OCI-LY7 (cell line): Measurements from ENCODE around the gene TCL1A. TPM values are rescaled to one million over a fixed set of nuclear protein-coding genes. Genes with fewer than 3 reads are reported as not detected.

Source experiments
- BruUV-seq: library from RNA; stranded (reverse); fragments of 400-500 nt; replicated peaks from 2 replicates; lab custom pipeline; 2021; lab: Mats Ljungman, UMichigan
- CTCF ChIA-PET: fragments of 300-600 bp; sonication (Branson Sonifier 250); formaldehyde crosslinking; loops from one replicate; lab custom pipeline; 2022; ENCODE audit warnings: antibody characterized with exemption; ENCODE audit not compliant: unreplicated experiment; lab: Charles Lee
- POLR2A ChIA-PET: fragments of 300-600 bp; sonication (Branson Sonifier 250); formaldehyde crosslinking; loops from one replicate; lab custom pipeline; 2022; ENCODE audit warnings: antibody characterized with exemption; lab: Charles Lee
- DNase-seq: peaks from one replicate; pipeline ENCODE4 v3.0.0-alpha.2; 2015; ENCODE audit warnings: low spot score
- H2AFZ ChIP-seq: fragments of 200-600 bp; sonication (generic), shearing (Covaris generic); 2 replicates; pipeline ENCODE4 v1.6.1; 2014; ENCODE audit warnings: mild to moderate bottlenecking, antibody characterized with exemption, low read length, moderate library complexity
- H3K27ac ChIP-seq: fragments of 200-600 bp; sonication (generic); 2 replicates; pipeline ENCODE4 v1.5.1; 2014; ENCODE audit warnings: mixed run types, low read depth, mild to moderate bottlenecking, moderate library complexity, low read length, inconsistent platforms; ENCODE audit not compliant: poor library complexity, severe bottlenecking
- H3K36me3 ChIP-seq: fragments of 200-600 bp; sonication (generic); 2 replicates; pipeline ENCODE4 v1.6.1; 2014; ENCODE audit warnings: mild to moderate bottlenecking, antibody characterized with exemption, low read length, moderate library complexity, mixed read lengths; ENCODE audit not compliant: insufficient read depth
- H3K4me1 ChIP-seq: fragments of 200-600 bp; sonication (generic); 2 replicates; pipeline ENCODE4 v1.5.1; 2014; ENCODE audit warnings: mild to moderate bottlenecking, low read length; ENCODE audit not compliant: insufficient read depth, poor library complexity, severe bottlenecking
- H3K4me2 ChIP-seq: fragments of 200-600 bp; sonication (generic); 2 replicates; pipeline ENCODE4 v1.6.1; 2014; ENCODE audit warnings: mild to moderate bottlenecking, low read length
- H3K4me3 ChIP-seq: fragments of 200-600 bp; sonication (generic); 2 replicates; pipeline ENCODE4 v1.5.1; 2014; ENCODE audit warnings: mild to moderate bottlenecking, low read depth, low read length; ENCODE audit not compliant: poor library complexity, severe bottlenecking
- H3K79me2 ChIP-seq: fragments of 200-600 bp; sonication (generic); 2 replicates; pipeline ENCODE4 v1.6.1; 2016; ENCODE audit warnings: low read depth, mild to moderate bottlenecking, low read length, moderate library complexity, mixed read lengths; ENCODE audit not compliant: insufficient read depth
- H3K9me2 ChIP-seq: fragments of 200-600 bp; sonication (generic); 2 replicates; pipeline ENCODE4 v1.6.1; 2016; ENCODE audit warnings: mild to moderate bottlenecking, low read length, mixed read lengths; ENCODE audit not compliant: insufficient read depth
- H3K9me3 ChIP-seq: fragments of 200-600 bp; sonication (generic); 2 replicates; pipeline ENCODE4 v1.6.1; 2014; ENCODE audit warnings: mild to moderate bottlenecking, mixed run types, low read length, mixed read lengths
- H4K20me1 ChIP-seq: fragments of 200-600 bp; sonication (generic); 2 replicates; pipeline ENCODE4 v1.6.1; 2014; ENCODE audit warnings: mild to moderate bottlenecking, antibody characterized with exemption, low read length, moderate library complexity, mixed read lengths; ENCODE audit not compliant: insufficient read depth
- EZH2phosphoT487 ChIP-seq: fragments of 200-600 bp; sonication (generic); IDR thresholded peaks from 2 replicates; pipeline ENCODE4 v1.6.1; 2018; ENCODE audit warnings: low read depth, borderline replicate concordance, mild to moderate bottlenecking, mixed run types, antibody characterized with exemption, low read length, moderate library complexity, mixed read lengths
- intact Hi-C: fragments of 100-400 bp; cut with micrococcal nuclease; formaldehyde crosslinking; loops from one replicate; pipeline ENCODE4 v1.10.0; 2022; ENCODE audit not compliant: unreplicated experiment
- total RNA-seq, 2 experiments: library from RNA; depleted of rRNA in 1 of 2; stranded (reverse); fragments of >200 nt in 1 of 2; shearing (Covaris generic) in 1 of 2; gene quantifications; 2 replicates each; pipeline ENCODE4 v1.2.3, GENCODE V29; 2014 to 2022
- TF ChIP-seq, protein P1 (sequence below): fragments of 200-600 bp; sonication (generic); conservative IDR thresholded peaks from 2 replicates; pipeline ENCODE4 v1.5.1; 2014; ENCODE audit warnings: mild to moderate bottlenecking, antibody characterized with exemption, low read length, moderate library complexity, mixed read lengths

The TCL1A gene
- total RNA-seq, 2 experiments from 2014 or later, result 574 to 1,441 TPM

DNA sequence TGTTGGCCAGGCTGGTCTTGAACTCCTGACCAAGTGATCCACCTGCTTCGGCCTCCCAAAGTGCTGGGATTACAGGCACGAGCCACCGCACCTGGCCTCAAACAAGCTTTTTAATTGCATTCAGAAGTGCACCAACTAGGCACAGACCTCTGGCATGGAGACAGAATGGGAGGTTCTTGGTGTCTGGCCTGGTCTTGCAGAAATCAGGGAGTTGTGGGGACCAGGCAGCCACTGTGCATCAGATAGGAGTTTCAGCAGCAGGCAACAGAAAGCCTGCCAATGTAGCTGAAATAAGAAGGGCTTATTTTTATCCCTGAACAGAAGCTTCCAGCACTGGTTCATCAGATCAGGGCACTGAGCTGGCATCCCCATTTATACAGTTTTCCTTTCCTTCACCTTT lies 49.9 kb downstream of the TCL1A start:
- H3K27ac ChIP-seq, result peak overlapping the region; percentile 98
- peaks cover 10% of the 10 kb centered on the region for H3K36me3 ChIP-seq
- H3K4me2 ChIP-seq, result peak overlapping the region; percentile 79
- H4K20me1 ChIP-seq, result no peaks in the 10 kb centered on the region
- peaks cover 99% of the 10 kb centered on the region for H3K4me1 ChIP-seq
- ChIA-PET POLR2A (interaction anchor here (0.6 to 13.1 kb wide), 12 partner anchors 10 to 729 kb away, joined by 3 to 235 read pairs (median 15); partner anchors contain the start of genes TCL1A and TCL1B), CTCF (interaction anchor here (0.6 to 5.3 kb wide), 7 partner anchors 8 to 57 kb away, joined by 3 to 26 read pairs (median 5); no protein-coding TSS in a partner anchor)
- no peak overlapping the region for H2AFZ ChIP-seq
- H3K79me2 ChIP-seq, result peaks cover 9% of the 10 kb centered on the region; the same call in 1 of the 2 replicates
- no peak for DNase-seq
- intact Hi-C loops, result loop anchor here (1.0 to 10.0 kb wide), 4 partner anchors 49 to 1709 kb away; no protein-coding TSS in a partner anchor
- no TSS peak for BruUV-seq
- H3K9me3 ChIP-seq, result no peaks in the 10 kb centered on the region
- H3K4me3 ChIP-seq, result peak overlapping the region; percentile 60
- TF ChIP-seq EZH2phosphoT487, result no peak
- TF ChIP-seq, protein P1, sequence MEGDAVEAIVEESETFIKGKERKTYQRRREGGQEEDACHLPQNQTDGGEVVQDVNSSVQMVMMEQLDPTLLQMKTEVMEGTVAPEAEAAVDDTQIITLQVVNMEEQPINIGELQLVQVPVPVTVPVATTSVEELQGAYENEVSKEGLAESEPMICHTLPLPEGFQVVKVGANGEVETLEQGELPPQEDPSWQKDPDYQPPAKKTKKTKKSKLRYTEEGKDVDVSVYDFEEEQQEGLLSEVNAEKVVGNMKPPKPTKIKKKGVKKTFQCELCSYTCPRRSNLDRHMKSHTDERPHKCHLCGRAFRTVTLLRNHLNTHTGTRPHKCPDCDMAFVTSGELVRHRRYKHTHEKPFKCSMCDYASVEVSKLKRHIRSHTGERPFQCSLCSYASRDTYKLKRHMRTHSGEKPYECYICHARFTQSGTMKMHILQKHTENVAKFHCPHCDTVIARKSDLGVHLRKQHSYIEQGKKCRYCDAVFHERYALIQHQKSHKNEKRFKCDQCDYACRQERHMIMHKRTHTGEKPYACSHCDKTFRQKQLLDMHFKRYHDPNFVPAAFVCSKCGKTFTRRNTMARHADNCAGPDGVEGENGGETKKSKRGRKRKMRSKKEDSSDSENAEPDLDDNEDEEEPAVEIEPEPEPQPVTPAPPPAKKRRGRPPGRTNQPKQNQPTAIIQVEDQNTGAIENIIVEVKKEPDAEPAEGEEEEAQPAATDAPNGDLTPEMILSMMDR, result no peak
- no peaks in the 10 kb centered on the region for H3K9me2 ChIP-seq

DNA sequence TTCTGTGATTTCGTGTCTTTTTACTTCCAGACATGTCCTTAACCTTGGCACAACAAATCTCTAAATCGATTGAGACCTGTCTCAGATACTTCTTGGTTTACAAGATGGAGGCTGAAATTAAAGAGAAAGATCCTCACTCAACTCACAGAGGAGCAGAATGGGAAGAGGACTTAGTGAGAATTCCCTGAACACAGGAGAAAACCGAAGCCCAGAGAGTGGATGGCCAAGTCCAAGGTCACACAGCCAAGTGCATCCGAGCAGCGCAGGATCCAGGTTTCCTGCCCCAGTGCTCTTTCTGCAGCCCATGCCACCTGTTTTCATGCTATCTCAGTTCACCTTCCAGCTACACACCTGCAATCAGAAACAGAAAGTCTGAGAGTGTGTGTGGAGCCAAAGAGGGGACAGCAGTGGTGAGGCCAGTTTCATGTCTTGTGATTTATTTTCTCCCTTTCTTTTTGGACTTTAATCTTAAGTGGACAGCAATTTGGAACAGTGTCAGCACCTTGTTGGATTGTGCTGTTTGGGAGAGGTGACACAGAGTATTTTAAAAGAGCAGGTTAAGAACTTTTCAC lies 50.6 kb downstream of the TCL1A start:
- Histone ChIP-seq H3K27ac (peak overlapping the region; percentile 98), H3K9me2 (no peaks in the 10 kb centered on the region), H2AFZ (peak overlapping the region; percentile 81; the same call in 1 of the 2 replicates), H3K79me2 (peaks cover 9% of the 10 kb centered on the region; the same call in 1 of the 2 replicates), H3K9me3 (no peaks in the 10 kb centered on the region), H3K4me1 (peaks cover 97% of the 10 kb centered on the region), H4K20me1 (no peaks in the 10 kb centered on the region), H3K36me3 (0 out of 2 replicates have a peak, but pooled peaks cover 4% of the 10 kb centered on the region), H3K4me2 (peak overlapping the region; percentile 79), H3K4me3 (peak overlapping the region; percentile 48)
- TF ChIP-seq, protein P1, result no peak
- no peak for TF ChIP-seq EZH2phosphoT487
- no TSS peak for BruUV-seq
- intact Hi-C loops, result loop anchor here (10.0 kb wide), 2 partner anchors 199 to 1709 kb away; no protein-coding TSS in a partner anchor
- ChIA-PET POLR2A (interaction anchor here (0.6 to 13.1 kb wide), 12 partner anchors 9 to 828 kb away, joined by 3 to 235 read pairs (median 8); partner anchors contain the start of genes TCL1A and TCL1B), CTCF (interaction anchor here (5.3 kb wide), 1 partner anchor 20 kb away, joined by 26 read pairs; no protein-coding TSS in a partner anchor)
- peak; percentile 87 for DNase-seq
